HepG2 (cell line): Measurements from ENCODE around the gene PTPN5.

ENCODE experiments used
- CTCF ChIP-seq: sonication (generic); formaldehyde crosslinking; IDR thresholded peaks from 2 replicates; pipeline ENCODE4 v1.5.0; 2020; ENCODE audit warnings: mild to moderate bottlenecking, missing genetic modification reagents, moderate library complexity
- ELK4 ChIP-seq: sonication (generic); formaldehyde crosslinking; IDR thresholded peaks from 2 replicates; pipeline ENCODE4 v1.9.0; 2021; ENCODE audit warnings: missing genetic modification reagents, borderline replicate concordance
- JUN ChIP-seq: sonication (generic); formaldehyde crosslinking; IDR thresholded peaks from 2 replicates; pipeline ENCODE4 v1.4.0; 2020; ENCODE audit warnings: mild to moderate bottlenecking, missing genetic modification reagents
- JUND ChIP-seq: sonication (generic); formaldehyde crosslinking; IDR thresholded peaks from 2 replicates; pipeline ENCODE4 v1.8.0; 2022; ENCODE audit warnings: mild to moderate bottlenecking, missing genetic modification reagents
- MIER3 ChIP-seq: IDR thresholded peaks from 2 replicates; pipeline ENCODE4 v1.6.1; 2016; ENCODE audit warnings: missing compliant biosample characterization, borderline replicate concordance
- REST ChIP-seq, 2 experiments: IDR thresholded peaks; 2 replicates each; pipeline ENCODE4 v1.6.1; 2011 to 2012; ENCODE audit warnings: low read length in 2 of 2, borderline replicate concordance in 1 of 2, low read depth in 1 of 2, mild to moderate bottlenecking in 1 of 2, moderate library complexity in 1 of 2
- SMARCC2 ChIP-seq: fragments of 450-650 bp; IDR thresholded peaks from 2 replicates; pipeline ENCODE4 v1.6.1; 2017; ENCODE audit warnings: antibody characterized with exemption, mild to moderate bottlenecking
- SMC3 ChIP-seq: IDR thresholded peaks from 2 replicates; pipeline ENCODE4 v1.6.1; 2011; ENCODE audit warnings: low read length, improper control_type of control experiment
- ZBTB43 ChIP-seq: sonication (generic); formaldehyde crosslinking; conservative IDR thresholded peaks from 2 replicates; pipeline ENCODE4 v1.4.0; 2020; ENCODE audit warnings: missing genetic modification reagents
- ZFX ChIP-seq: sonication (generic); formaldehyde crosslinking; IDR thresholded peaks from 2 replicates; pipeline ENCODE4 v1.4.0; 2020; ENCODE audit warnings: mild to moderate bottlenecking, low read depth, missing genetic modification reagents, moderate library complexity

- TF ChIP-seq REST (IDR thresholded peaks at IDR 0.05; ENCODE audit: borderline replicate concordance in 1 of 2, low read depth in 1 of 2, low read length in 2 of 2) = no peak
- TF ChIP-seq MIER3 (CRISPR knock-in tag) = no peak
- TF ChIP-seq ZFX (CRISPR knock-in tag) = no peak
- no peak for TF ChIP-seq ELK4
- no peak for TF ChIP-seq JUND
- no peak for TF ChIP-seq JUN
- no peak for TF ChIP-seq CTCF
- TF ChIP-seq SMC3 = no peak
- TF ChIP-seq ZBTB43 = no peak
- TF ChIP-seq SMARCC2 = no peak
Measured at GRCh38 chr11:18731441-18731840, 60.2 kb downstream of the PTPN5 start.
